HG02943 (cell line): Measurements from ENCODE around the gene NPC1L1.

Experiments used
- ATAC-seq: cut with Tn5 transposase; IDR thresholded peaks from one replicate; pipeline ENCODE4 v1.9.1; 2021; ENCODE audit warnings: mild to moderate bottlenecking, low read depth, moderate library complexity; ENCODE audit not compliant: unreplicated experiment

Gene NPC1L1

GRCh38 chr7:44538798-44539668 is 2.1 kb downstream of the NPC1L1 start:
- no peak for ATAC-seq

DNA sequence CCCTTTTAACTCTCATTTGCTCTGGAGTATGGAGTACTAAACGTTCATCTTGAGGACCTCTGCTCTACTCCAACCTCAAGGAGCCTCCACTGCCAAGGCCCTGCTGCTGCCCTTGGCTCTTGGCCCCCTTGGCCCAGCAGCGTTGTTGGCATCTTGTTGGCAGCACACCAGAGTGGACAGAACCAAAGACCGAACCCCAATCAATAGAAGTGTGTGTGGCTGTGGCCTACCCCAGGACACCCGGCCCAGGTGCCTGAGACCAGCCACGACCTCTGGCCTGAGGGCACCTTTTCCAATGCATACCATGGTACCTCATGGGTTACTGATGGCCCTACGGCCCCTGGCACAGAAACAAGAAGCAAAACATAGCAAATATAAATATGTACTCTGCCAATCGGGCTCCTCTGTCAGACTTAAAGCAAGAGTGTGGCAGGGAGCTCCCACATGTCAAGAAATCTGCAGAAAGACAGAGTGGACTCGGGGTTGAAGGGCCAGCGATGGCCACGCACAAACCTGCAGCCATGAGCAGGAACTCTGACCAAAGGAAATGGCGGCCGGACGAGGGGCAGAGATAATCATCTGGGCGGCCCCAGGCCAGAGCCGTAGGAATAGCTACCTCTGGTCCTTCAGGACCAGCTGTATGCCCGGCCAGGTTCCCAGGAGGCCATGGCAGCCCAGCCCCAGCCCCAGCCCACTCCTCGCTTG is 2.9 kb downstream of the NPC1L1 start:
- no peak for ATAC-seq

DNA sequence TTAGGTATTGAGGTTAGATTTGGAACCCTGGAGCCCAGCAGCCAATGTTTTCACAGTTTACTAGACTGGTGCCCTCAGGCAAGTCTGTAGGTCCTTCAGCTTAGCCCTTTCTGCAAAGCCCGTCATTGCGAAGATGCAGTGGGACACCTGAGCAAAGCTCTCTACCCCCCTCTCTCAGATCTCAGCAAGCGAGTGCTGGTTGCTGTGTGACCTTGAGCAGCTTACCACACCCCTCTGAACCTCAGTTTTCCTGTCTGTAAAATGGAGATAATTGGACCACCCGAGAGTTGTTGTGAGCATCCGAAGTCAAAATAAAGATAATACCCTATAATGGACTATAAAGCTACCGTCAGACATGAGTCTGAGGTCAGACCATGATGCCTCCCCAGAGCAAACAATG is 3.7 kb downstream of the NPC1L1 start:
- no peak for ATAC-seq

DNA sequence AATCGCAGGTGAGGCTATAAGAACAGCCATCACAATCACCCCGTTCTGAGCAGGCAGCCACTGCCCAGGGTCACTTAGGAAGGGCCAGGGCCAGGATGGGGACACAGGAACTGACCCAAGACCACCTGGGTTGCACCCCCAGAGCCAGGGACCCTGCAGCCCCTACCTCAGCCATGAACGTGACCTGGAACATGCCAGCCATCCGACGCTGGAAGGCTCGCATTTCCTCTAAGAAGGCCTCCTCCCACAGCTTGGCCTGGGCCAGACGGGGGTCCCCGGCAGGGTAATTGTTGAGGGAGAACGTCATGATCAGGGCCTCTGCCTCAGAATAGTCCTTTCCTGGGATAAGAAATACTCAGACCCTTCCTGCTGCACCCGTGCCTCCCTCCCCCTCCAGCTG is 5.0 kb downstream of the NPC1L1 start:
- ATAC-seq: no peak

- ATAC-seq: no peak
These were observed 5.6 kb downstream of the NPC1L1 start for GRCh38 chr7:44535348-44536064.

- ATAC-seq: no peak
These were observed 6.6 kb downstream of the NPC1L1 start for GRCh38 chr7:44534501-44534900.

DNA sequence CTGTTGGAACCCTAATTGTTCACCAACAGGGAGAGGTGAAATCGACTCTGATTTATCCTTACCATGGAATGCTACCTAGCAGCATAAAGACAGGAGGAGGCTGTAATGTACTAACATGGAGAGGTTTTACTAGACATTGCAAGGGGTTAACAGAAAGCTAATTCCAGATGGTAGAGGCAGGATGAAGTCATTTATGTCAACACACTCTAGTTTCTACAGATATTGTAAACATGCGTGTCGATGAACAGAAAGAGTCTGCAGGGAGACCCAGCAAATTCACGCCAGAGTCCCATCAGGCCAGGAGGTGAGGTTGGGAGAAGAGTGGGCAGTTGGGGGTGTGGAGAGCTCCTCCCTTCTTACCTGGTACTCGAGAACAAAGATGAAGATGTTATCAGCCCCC is 7.0 kb downstream of the NPC1L1 start:
- no peak for ATAC-seq

- no peak for ATAC-seq
These were observed 7.7 kb downstream of the NPC1L1 start for GRCh38 chr7:44533301-44534055.

DNA sequence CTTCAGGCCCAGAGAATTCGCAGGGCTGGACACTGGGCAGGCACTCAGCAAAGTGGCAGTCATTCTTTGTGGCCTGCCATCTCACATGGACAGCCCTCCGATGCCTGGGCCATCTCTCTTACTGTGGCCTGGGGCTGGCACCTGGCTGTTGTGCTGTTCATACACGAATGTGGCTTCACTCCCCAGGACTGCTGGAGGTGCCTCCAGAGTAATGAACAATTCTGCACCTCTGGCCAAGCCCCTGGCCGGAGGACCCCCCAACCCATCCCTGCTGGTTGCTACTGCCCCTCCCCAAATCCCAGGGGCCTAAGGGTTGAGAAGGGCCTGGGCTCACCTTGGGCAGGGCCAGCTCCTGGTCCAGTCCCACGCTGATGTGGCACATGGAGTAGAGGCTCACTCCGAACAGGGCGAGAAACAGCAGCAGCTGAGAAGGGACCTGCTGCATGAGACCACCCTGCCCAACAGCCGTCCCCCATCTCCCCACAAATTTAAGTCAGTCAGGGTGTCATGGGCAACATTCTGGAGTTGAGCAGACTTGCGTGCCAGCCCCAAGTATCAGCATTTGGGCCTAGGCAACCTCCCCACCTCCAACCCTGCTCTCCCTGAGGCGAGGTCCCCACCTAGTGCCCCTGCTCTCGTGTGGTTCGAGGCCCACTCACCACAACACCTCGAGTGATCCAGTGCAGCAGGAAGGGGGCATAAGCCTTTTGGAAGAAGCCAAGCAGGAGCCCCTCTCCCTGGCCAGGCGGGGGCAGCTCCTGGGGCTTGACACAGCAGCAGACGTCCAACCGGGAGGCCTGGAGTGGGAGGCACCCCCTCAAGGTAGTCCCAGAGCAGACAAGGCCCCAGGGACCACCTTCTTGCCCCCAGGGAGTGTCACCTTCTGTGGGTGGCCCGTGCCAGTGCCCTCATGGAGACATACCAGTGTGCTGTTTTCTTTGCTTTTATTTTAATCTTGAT is 9.4 kb downstream of the NPC1L1 start:
- no peak for ATAC-seq

GRCh38 chr7:44530990-44531389 is 10.1 kb downstream of the NPC1L1 start:
- no peak for ATAC-seq

- no peak for ATAC-seq
These were observed 16.2 kb downstream of the NPC1L1 start for GRCh38 chr7:44524811-44525388.

DNA sequence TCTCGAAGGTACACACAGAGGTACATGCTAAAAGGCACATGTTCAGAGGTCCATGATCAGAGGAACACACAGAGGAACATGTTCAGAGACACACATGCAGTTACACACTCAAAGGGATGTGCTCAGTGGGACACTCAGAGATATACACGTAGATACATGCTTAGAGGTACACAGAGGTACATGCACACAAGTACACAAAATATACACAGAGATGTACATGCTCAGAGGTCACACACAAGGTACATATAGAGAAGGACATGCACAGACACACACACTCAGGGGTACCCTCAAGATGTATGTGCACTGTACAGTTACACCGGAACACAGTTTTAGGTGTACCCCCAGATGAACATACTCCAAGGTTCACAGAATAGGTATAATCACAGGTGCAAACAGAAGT is 18.8 kb downstream of the NPC1L1 start:
- ATAC-seq: no peak

- ATAC-seq: no peak
These were observed 19.6 kb downstream of the NPC1L1 start for GRCh38 chr7:44521347-44522095.

DNA sequence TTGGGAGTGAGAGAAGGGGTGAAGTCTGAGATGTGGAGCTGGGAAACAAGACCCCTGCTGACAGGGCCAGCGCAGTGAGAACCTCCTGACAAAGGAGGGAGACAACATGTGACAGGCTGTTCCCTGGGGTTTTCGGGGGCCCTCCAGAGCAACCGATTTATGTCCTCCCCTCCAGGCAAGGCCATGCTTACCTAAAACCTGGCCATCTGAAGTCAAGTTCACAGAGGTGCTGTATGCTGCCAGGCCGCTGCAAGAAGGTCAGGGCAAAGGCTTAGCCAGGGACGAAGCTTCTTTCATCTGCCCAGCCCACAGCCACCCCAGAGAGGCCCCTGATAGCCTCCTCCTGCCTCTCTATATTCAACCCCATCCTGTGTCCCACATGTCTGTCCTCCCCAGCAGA is 20.6 kb downstream of the NPC1L1 start:
- no peak for ATAC-seq

- no peak for ATAC-seq
These were observed 21.6 kb downstream of the NPC1L1 start for GRCh38 chr7:44519546-44519945.

DNA sequence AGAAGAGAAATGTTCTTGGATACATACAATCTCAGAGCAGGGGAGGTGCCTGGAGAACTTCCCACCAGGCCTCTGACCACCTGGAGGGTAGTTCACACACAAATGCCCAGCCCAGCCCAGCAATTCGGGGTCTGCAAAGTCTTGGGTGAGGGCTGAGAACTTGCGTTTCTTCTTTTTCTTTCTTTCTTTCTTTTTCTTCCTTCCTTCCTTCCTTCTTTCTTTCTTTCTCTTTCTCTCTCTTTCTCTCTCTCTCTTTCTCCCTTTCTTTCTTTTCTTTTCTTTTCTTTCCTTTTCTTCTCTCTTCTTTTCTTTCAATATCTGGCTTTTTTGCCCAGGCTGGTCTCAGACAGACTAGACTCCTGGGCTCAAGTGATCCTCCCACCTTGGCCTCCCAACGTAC is 22.4 kb downstream of the NPC1L1 start:
- no peak for ATAC-seq

DNA sequence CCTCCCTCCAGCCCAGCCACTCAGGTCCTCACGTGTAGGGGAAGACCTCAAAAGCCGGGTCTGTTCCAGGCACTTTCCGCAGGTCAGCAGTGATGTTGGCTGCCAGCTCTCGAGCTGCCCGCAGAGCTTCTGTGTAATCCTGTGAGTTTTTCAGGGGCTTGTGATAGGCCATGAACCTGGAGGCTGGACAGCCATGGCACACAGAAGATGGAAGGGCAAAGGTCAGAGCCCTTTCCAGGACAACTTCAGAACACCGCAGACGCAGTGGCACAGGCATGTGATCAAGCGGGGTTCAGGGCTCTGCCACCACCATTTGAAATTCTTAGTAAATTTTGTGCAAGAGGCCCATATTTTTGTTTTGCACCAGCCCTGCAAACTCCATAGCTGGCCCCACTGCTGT is 24.0 kb downstream of the NPC1L1 start:
- ATAC-seq: no peak

DNA sequence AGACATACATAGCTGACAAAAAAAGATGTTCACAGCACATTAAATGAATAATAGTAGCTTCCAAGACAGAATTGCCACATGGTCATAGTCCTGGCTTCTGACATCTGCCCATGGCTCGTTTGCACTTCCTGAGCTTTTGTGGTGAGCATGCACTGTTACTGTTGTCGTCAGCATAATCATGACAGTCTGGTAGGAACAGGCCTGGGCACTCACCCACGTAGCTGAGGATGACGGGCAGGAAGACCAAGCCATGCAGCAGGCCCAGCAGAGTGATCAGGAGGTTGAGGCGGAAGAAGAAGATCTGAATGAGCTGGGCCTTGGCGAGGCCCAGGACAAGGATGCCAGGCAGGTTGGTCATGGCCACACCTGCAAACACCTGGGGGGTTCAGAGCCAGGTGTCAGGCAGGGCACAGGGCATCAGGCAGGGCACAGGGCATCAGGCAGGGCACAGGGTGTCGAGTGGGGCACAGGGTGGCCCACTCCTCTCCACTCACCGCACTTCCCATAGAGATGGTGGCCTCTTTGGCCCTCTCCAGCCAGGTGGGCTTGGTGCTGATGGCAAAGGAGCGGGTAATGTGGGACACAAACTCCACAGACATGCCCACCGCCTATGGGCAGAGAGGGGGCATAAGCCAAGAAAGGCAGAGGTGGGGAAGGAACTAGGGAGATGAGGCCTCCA is 25.4 kb downstream of the NPC1L1 start:
- no peak for ATAC-seq
